NCI-H1694 treated with DMSO at 0.1 percent for 48 hours (cell line): Measurements from ENCODE around the gene DNAJC17.

Experiments used
- DNase-seq: peaks from one replicate; lab custom pipeline; 2025; lab: John Stamatoyannopoulos, UW

Gene DNAJC17, protein sequence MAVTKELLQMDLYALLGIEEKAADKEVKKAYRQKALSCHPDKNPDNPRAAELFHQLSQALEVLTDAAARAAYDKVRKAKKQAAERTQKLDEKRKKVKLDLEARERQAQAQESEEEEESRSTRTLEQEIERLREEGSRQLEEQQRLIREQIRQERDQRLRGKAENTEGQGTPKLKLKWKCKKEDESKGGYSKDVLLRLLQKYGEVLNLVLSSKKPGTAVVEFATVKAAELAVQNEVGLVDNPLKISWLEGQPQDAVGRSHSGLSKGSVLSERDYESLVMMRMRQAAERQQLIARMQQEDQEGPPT

DNA sequence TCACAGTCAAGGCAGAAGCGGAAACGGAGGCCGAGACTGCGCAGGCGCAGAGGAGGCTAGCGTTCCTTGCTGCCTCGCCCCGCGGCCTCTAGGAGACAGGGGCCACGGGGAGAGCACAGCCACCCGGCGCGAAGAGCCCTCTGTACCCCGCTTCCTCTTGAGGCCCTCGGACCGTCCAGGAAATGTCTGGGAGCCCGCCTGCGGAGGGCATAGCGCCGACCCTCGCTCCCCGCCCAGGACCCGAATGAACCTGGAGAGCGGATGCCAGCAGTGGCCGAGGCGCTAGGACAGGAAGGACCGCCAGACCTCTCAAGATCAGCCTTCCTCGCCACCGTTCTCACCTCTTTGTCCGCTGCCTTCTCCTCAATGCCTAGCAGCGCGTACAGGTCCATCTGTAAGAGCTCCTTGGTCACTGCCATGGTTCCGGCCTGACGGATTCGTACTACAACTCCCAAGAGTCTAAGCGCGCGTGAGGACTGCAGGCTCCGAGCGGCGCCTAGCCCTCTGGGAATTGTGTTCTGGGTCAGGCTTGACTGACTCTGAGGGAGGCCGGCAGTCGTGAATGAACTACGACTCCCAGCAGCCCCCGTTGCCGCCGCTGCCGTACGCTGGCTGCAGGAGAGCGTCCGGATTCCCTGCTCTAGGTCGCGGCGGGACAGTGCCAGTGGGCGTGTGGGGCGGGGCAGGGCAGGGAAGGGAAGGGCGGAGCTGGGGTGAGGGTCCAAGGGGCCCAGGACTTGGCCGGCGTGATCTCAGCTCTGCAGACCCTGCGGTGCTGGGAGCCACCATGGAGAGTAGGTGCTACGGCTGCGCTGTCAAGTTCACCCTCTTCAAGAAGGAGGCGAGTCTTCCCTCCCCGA is at the start of gene DNAJC17, which contains the start of gene ZFYVE19:
TSS of gene DNAJC17 (minus strand) at position 446 of the 860 bp plus-strand sequence. CDS start at position 419, 27 bp downstream.
TSS of gene ZFYVE19 (plus strand) at position 62 of the 860 bp plus-strand sequence. CDS start at position 563, 501 bp downstream.
- DNase-seq, result peak; percentile 95

GRCh38 chr15:40856746-40857145 is 49.5 kb upstream of the DNAJC17 start:
- no peak for DNase-seq

DNA sequence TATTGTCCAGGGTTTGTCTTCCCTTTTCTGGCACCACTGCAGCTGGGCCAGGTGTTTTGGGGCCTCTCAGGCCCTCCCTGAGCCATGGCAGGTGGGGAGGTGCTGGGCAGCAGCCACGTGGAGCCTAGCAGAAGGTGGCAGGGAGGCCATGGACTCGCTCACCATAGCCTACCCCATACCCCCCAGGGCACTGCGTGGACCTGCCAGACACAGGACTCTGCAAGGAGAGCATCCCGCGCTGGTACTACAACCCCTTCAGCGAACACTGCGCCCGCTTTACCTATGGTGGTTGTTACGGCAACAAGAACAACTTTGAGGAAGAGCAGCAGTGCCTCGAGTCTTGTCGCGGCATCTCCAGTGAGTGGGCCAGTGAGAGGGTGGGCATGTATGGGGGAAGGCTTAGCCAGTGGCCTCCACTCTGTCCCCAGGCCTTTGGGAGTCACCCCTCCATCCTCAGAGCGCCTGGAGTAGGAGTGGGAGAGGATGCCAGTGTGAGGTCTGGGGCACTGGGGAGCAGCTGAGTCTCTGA is 48.5 kb upstream of the DNAJC17 start:
- DNase-seq, result no peak

- no peak for DNase-seq
Measured at GRCh38 chr15:40854161-40854560, 46.9 kb upstream of the DNAJC17 start.

DNA sequence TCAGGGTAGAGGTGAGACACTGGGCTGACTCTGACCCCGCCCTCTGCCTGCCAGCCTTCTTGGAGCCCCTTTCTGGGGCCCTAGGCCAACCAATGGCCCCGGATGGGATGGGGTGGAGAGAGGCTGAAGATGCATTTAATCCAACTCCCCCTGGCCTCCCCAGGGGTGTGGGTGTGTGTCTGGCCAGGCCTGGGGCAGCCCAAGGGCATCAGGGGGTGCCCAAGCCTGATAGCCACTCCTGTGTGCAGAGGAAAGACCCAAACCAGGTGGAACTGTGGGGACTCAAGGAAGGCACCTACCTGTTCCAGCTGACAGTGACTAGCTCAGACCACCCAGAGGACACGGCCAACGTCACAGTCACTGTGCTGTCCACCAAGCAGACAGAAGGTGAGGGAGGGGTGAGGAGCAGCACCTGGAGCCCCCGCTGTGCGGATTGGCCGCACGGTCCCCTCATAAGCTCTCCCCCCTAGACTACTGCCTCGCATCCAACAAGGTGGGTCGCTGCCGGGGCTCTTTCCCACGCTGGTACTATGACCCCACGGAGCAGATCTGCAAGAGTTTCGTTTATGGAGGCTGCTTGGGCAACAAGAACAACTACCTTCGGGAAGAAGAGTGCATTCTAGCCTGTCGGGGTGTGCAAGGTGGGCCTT is 46.1 kb upstream of the DNAJC17 start:
- DNase-seq, result no peak

GRCh38 chr15:40852529-40852928 is 45.3 kb upstream of the DNAJC17 start:
- DNase-seq, result no peak

GRCh38 chr15:40850576-40851112 is 43.4 kb upstream of the DNAJC17 start:
- no peak for DNase-seq

- DNase-seq, result no peak
Measured at GRCh38 chr15:40847223-40847961, 40.1 kb upstream of the DNAJC17 start.

- DNase-seq, result no peak
Measured at GRCh38 chr15:40846841-40847222, 39.6 kb upstream of the DNAJC17 start.

DNA sequence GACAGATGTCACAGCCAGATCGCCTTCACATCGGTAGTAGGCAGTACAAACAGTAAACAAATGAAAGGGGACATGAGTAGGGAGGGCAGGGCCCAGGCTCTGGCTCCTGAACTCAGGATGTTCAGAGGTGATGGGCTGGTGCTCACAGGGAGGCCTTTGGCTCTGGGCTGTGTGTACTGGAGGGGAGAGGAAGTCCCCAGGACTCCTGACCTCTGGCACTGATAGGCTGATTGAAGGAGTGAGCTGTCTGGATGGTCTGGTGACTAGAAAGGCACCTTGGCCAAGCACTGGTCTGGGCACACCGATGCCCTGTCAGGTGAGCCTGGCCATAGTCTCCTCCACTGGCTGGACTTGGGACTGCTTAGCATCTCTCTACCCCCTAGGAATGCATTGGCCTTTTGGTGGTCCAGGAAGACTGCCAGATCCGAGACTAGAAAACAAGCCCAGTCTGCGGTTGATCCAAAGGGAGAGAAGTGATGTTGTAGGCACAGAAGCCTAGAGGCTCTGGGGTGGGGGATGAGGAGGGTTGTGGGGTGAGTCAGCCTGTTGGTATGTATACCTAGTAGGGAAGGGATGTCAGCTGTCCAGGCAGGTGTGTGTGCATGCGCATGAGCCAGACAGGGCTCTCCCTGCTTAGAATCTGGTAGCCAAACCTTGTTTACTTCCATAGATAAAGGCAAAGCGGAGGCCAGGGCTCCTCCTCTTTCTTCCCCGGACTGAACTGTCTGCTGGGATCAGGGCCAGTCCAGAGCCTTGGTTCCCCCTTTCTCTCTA is 38.4 kb upstream of the DNAJC17 start:
- DNase-seq, result no peak

DNA sequence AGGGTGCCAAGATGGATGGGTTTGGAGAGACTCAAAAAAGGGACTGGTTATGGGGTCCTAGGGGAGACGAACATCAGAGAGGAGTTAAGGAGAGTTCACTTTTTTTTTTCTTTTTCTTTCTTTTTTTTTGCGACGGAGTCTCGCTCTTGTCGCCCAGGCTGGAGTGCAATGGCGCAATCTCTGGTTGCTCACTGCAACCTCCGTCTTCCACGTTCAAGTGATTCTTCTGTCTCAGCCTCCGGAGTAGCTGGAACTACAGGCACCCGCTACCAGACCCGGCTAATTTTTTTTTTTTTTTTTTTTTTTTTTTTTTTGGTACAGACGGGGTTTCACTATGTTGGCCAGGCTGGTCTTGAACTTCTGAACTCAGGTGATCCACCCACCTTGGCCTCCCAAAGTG is 37.8 kb upstream of the DNAJC17 start:
- no peak for DNase-seq

- DNase-seq, result no peak
Measured at GRCh38 chr15:40844696-40845030, 37.4 kb upstream of the DNAJC17 start.

- DNase-seq, result no peak
Measured at GRCh38 chr15:40843885-40844695, 36.8 kb upstream of the DNAJC17 start, which contains the start of gene SPINT1. Gene SPINT1, plus strand, starts transcription at chr15:40844048. Its CDS starts 507 bp downstream, at chr15:40844555.

DNA sequence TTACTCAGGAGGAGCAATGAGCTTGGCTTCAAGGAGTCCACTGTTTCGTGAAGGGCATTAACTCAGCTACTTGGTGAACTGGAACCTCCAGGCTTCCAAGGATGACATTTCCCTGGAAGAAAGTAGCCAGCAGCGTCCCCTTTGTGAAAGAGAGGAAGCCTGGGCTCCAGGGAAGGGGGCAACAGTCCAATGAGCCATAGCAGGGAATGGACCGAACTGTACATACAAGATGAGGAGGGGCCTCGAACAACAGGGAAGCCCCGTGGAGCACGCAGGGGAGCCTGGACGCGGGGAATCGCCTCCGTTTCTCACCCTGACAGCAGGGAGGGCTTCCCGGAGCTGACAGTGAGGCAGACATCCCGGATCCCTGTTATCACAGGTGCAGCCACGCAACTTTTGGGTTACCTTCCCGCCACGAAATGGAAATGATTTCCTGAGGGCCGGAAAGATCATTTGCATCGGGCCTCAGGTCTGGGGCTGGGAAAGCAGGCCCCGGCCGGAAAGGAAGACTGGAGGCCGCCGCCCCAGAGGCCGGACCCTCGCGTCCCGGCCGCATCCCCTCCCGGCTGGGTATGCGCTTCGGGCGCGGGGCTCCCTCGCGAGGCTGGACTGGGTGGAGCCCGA is 36.1 kb upstream of the DNAJC17 start:
- DNase-seq, result no peak

- no peak for DNase-seq
Measured at GRCh38 chr15:40841741-40842140, 34.5 kb upstream of the DNAJC17 start.

GRCh38 chr15:40838756-40839155 is 31.5 kb upstream of the DNAJC17 start:
- no peak for DNase-seq

DNA sequence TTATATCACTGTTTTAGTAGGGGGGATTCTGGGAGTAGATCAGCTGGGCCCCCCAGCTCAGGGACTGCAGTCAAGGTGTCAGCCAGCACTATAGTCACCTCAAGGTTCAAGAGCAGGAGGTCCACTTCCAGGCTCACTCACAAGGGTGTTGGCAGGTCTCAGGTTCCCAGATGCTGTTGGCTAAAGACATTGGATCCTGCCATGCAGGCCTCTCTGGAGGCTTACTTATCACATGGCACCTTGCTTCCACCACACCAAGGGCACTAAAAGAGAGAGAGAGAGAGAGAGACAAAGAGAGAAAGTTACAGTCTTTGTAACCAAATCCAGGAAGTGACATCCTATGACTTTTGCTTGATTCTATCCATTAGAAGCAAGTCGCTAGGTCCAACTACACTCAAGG is 28.7 kb upstream of the DNAJC17 start:
- DNase-seq, result no peak

GRCh38 chr15:40832903-40833302 is 25.6 kb upstream of the DNAJC17 start:
- DNase-seq, result no peak

DNA sequence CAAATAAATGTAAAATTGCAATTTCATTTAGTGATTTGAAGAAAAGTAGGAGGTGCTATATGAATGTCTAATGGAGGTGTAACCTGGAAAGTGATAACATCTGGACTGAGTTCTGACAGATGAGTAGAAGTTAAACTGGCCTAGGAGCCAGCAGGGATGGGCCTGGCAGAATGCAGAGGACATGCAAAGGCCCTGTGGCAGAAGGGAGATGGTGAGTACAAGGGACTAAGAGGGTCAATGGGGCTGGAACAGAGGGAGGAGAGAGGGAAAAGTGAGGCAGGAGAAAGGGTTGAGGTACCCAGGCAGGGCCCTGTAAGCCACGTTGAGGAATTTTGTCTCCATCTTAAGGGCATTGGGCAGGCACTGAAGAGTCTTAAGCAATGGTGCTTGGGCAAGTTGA is 24.6 kb upstream of the DNAJC17 start:
- DNase-seq, result no peak
